Body of pancreas (tissue), 4 donors: ENCODE data around the gene CCDC148.

Experiments used
- CTCF ChIP-seq, 7 experiments: fragments of 450-650 bp in 4 of 7; fragments of 200-600 bp in 3 of 7; sonication (generic) in 3 of 7; IDR thresholded peaks; one replicate each; pipeline ENCODE4 v1.5.1; 2016 to 2019; ENCODE audit warnings: antibody characterized with exemption in 7 of 7
- POLR2A ChIP-seq, 3 donors: fragments of 450-650 bp; IDR thresholded peaks; one replicate each; pipeline ENCODE4 v1.6.1; 2016; ENCODE audit warnings: antibody characterized with exemption in 3 of 3, mild to moderate bottlenecking in 2 of 3

GRCh38 chr2:158243392-158243791 is 213.2 kb downstream of the CCDC148 start:
- TF ChIP-seq POLR2A (IDR thresholded peaks at IDR 0.05), result no peak
- TF ChIP-seq CTCF (IDR thresholded peaks at IDR 0.05), result no peak
